CD14-positive monocyte (primary cell): ENCODE data around the gene LRRC3. TPM values are rescaled to one million over a fixed set of nuclear protein-coding genes. Genes with fewer than 3 reads are reported as not detected.
A peak's percentile ranks its signal among the peaks of the same experiment; 100 is the strongest.

ENCODE experiments used
- DNase-seq, 3 donors: peaks; one replicate each; pipeline ENCODE4 v3.0.0-alpha.2; 2011 to 2022
- H2AFZ ChIP-seq: 2 replicates; pipeline ENCODE4 v1.6.0; 2012; ENCODE audit warnings: mild to moderate bottlenecking, low read depth, low read length, inconsistent platforms; ENCODE audit not compliant: insufficient read depth, poor library complexity, severe bottlenecking
- H3K27ac ChIP-seq, 2 donors: 1 replicate in 1 of 2; 2 replicates in 1 of 2; pipeline ENCODE4 v1.5.1; 2012 to 2013; ENCODE audit warnings: low read length in 2 of 2, control low read depth in 1 of 2, inconsistent platforms in 1 of 2, low read depth in 1 of 2, mild to moderate bottlenecking in 1 of 2
- H3K27me3 ChIP-seq, 2 donors: one replicate each; pipeline versions ENCODE4 v1.6.0 to v1.6.1; 2011 to 2013; ENCODE audit warnings: low read length in 2 of 2; ENCODE audit not compliant: control insufficient read depth in 2 of 2, insufficient read depth in 2 of 2
- H3K36me3 ChIP-seq, 2 donors: replicated peaks in 1 of 2; 1 replicate in 1 of 2; 2 replicates in 1 of 2; pipeline versions ENCODE4 v1.5.1 to v1.6.1; 2012 to 2013; ENCODE audit warnings: low read length in 2 of 2, control low read depth in 1 of 2, inconsistent platforms in 1 of 2, mild to moderate bottlenecking in 1 of 2; ENCODE audit not compliant: insufficient read depth in 2 of 2, control insufficient read depth in 1 of 2
- H3K4me1 ChIP-seq, 2 donors: 1 replicate in 1 of 2; 2 replicates in 1 of 2; pipeline versions ENCODE4 v1.5.1 to v1.6.1; 2012 to 2013; ENCODE audit warnings: low read length in 2 of 2, control low read depth in 1 of 2, inconsistent platforms in 1 of 2, mild to moderate bottlenecking in 1 of 2, moderate library complexity in 1 of 2; ENCODE audit not compliant: insufficient read depth in 2 of 2, control insufficient read depth in 1 of 2
- H3K4me2 ChIP-seq: replicated peaks from 2 replicates; pipeline ENCODE3; 2012; ENCODE audit warnings: low read length, moderate library complexity, mild to moderate bottlenecking; ENCODE audit not compliant: poor library complexity, severe bottlenecking; ENCODE audit errors: extremely low read depth
- H3K4me3 ChIP-seq, 3 experiments: fragments of 200-600 bp in 1 of 3; sonication (generic) in 1 of 3; replicated peaks in 1 of 3; 1 replicate in 2 of 3; 2 replicates in 1 of 3; pipeline ENCODE4 v1.5.1; 2011 to 2013; ENCODE audit warnings: low read length in 3 of 3, mild to moderate bottlenecking in 3 of 3, control low read depth in 2 of 3, low read depth in 2 of 3, inconsistent platforms in 1 of 3, moderate library complexity in 1 of 3
- H3K79me2 ChIP-seq: 2 replicates; pipeline ENCODE4 v1.6.0; 2012; ENCODE audit warnings: mild to moderate bottlenecking, control low read depth, inconsistent platforms, low read length, moderate library complexity; ENCODE audit not compliant: insufficient read depth
- H3K9ac ChIP-seq: 2 replicates; pipeline ENCODE4 v1.6.0; 2017; ENCODE audit warnings: low read length, mild to moderate bottlenecking; ENCODE audit not compliant: insufficient read depth, poor library complexity, severe bottlenecking
- H3K9me3 ChIP-seq, 2 donors: replicated peaks in 1 of 2; 1 replicate in 1 of 2; 2 replicates in 1 of 2; pipeline versions ENCODE4 v1.5.1 to v1.6.1; 2012 to 2013; ENCODE audit warnings: low read length in 2 of 2, control low read depth in 1 of 2; ENCODE audit not compliant: control insufficient read depth in 1 of 2, insufficient read depth in 1 of 2
- H4K20me1 ChIP-seq: 2 replicates; pipeline ENCODE4 v1.6.0; 2012; ENCODE audit warnings: mild to moderate bottlenecking, low read length, control low read depth, moderate library complexity; ENCODE audit not compliant: insufficient read depth
- H3K27ac Mint-ChIP-seq, 7 donors: one replicate each; pipeline ENCODE4 v1.8.0; 2020; ENCODE audit warnings: mild to moderate bottlenecking in 7 of 7, mixed read lengths in 7 of 7, moderate library complexity in 6 of 7, inconsistent platforms in 2 of 7
- H3K27me3 Mint-ChIP-seq, 3 donors: one replicate each; pipeline ENCODE4 v1.8.0; 2021 to 2022; ENCODE audit warnings: low read depth in 3 of 3, mild to moderate bottlenecking in 3 of 3, mixed read lengths in 3 of 3, moderate library complexity in 3 of 3, inconsistent platforms in 1 of 3
- H3K36me3 Mint-ChIP-seq, 2 donors: one replicate each; pipeline ENCODE4 v1.8.0; 2020; ENCODE audit warnings: mixed read lengths in 2 of 2, inconsistent platforms in 1 of 2, mild to moderate bottlenecking in 1 of 2
- H3K4me1 Mint-ChIP-seq: one replicate; pipeline ENCODE4 v1.8.0; 2020; ENCODE audit warnings: mild to moderate bottlenecking, mixed read lengths
- H3K4me3 Mint-ChIP-seq, 2 donors: one replicate each; pipeline ENCODE4 v1.8.0; 2020; ENCODE audit warnings: mild to moderate bottlenecking in 2 of 2, mixed read lengths in 2 of 2, moderate library complexity in 1 of 2
- H3K9me3 Mint-ChIP-seq, 7 donors: one replicate each; pipeline ENCODE4 v1.8.0; 2020 to 2022; ENCODE audit warnings: mixed read lengths in 7 of 7, mild to moderate bottlenecking in 6 of 7, moderate library complexity in 6 of 7, inconsistent platforms in 2 of 7
- WGBS: methylation state at CpG from one replicate; pipeline ENCODE4 v1.1.5; 2013; ENCODE audit warnings: missing lambda C conversion rate; ENCODE audit not compliant: insufficient coverage; 5-methylcytosine and 5-hydroxymethylcytosine counted together
- intact Hi-C, 2 donors: fragments of 100-400 bp; cut with micrococcal nuclease; formaldehyde crosslinking; loops; one replicate each; pipeline versions ENCODE4 v1.15.0 to v1.15.1; 2023
- polyA plus RNA-seq, 3 donors: library from polyadenylated mRNA; depleted of rRNA in 1 of 3; unstranded in 2 of 3; stranded (reverse) in 1 of 3; fragments of 300-500 nt in 2 of 3; fragments of >200 nt in 1 of 3; fragmentation: Illumina TruSeq in 2 of 3; gene quantifications; 1 replicate in 2 of 3; 2 replicates in 1 of 3; pipeline ENCODE4 v1.2.3, GENCODE V29; 2012 to 2021
- TF ChIP-seq, protein P1 (sequence below): fragments of 200-600 bp; IDR thresholded peaks from one replicate; pipeline ENCODE4 v1.8.0; 2022; ENCODE audit warnings: antibody characterized with exemption, mild to moderate bottlenecking

Gene LRRC3
- polyA plus RNA-seq, 3 donors: 0.30 to 0.59 (median 0.41) TPM

DNA sequence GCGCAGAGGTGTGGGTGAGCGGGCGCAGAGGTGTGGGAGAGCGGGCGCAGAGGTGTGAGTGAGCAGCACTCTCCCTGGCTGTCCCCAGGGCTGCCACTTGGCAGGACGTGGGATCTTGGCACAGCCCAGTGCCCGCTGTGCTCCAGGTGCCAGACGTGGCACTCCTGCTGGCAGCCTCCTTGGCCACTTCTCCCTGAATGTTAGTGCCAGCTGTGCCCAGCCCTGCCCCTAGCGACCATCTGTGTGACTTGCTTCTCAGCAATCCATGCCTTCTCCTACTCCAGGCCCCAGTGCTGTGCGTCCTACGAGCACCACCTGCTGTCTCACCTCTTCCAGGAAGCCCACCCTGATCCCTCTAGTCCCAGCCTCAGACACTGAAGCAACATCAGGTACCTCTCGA is 54.2 kb downstream of the LRRC3 start:
- intact Hi-C loops: loop anchor here in 1 of 2 donors (5.0 kb wide), 1 partner anchor 283 kb away; no protein-coding TSS in a partner anchor
- Histone ChIP-seq H3K27me3 (peaks cover 0 to 3% of the 10 kb centered on the region in 2 donors), H4K20me1 (no peaks in the 10 kb centered on the region), H3K9me3 (no peaks in the 10 kb centered on the region), H3K27ac (no peak overlapping the region), H3K4me1 (peaks cover 3 to 13% of the 10 kb centered on the region in 2 donors), H3K9ac (no peak overlapping the region), H3K79me2 (no peaks in the 10 kb centered on the region), H3K4me3 (no peak overlapping the region), H2AFZ (no peak overlapping the region), H3K36me3 (no peaks in the 10 kb centered on the region), H3K4me2 (no peak overlapping the region)
- H3K27ac Mint-ChIP-seq: no peak overlapping the region
- peak overlapping the region in 1 of 2 donors; percentile 33 for H3K4me3 Mint-ChIP-seq
- no peaks in the 10 kb centered on the region for H3K36me3 Mint-ChIP-seq
- peaks cover 4 to 15% (median 10%) of the 10 kb centered on the region in 3 donors for H3K27me3 Mint-ChIP-seq
- H3K4me1 Mint-ChIP-seq: no peaks in the 10 kb centered on the region
- 92% methylated on average over 12 of the region's 12 CpGs for WGBS
- TF ChIP-seq, protein P1, sequence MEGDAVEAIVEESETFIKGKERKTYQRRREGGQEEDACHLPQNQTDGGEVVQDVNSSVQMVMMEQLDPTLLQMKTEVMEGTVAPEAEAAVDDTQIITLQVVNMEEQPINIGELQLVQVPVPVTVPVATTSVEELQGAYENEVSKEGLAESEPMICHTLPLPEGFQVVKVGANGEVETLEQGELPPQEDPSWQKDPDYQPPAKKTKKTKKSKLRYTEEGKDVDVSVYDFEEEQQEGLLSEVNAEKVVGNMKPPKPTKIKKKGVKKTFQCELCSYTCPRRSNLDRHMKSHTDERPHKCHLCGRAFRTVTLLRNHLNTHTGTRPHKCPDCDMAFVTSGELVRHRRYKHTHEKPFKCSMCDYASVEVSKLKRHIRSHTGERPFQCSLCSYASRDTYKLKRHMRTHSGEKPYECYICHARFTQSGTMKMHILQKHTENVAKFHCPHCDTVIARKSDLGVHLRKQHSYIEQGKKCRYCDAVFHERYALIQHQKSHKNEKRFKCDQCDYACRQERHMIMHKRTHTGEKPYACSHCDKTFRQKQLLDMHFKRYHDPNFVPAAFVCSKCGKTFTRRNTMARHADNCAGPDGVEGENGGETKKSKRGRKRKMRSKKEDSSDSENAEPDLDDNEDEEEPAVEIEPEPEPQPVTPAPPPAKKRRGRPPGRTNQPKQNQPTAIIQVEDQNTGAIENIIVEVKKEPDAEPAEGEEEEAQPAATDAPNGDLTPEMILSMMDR: no peak
- no peaks in the 10 kb centered on the region for H3K9me3 Mint-ChIP-seq
- no peak for DNase-seq

DNA sequence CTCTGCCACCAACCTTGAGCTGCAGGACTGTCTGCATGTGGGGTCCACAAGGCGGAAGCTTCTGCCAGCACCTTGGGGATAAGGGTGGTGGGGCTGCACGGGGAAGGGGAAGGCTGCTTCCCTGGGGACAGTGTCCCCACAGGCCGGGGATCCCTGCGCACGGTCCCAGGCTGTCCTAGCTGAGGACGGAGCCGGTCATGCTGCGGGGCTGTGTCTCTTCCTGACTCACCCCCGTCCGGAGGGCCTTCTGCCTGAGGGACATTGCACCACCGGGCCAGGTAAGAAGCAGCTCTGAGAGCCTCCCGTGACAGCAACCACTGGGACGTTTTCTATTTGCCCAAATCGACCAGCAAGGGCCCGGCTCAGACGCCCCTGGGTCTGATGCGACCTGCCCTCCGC is 54.8 kb downstream of the LRRC3 start:
- no peak overlapping the region for H3K27ac Mint-ChIP-seq
- Histone ChIP-seq H3K4me1 (peaks cover 0 to 10% of the 10 kb centered on the region in 2 donors), H3K4me3 (no peak overlapping the region), H3K9ac (no peak overlapping the region), H3K36me3 (no peaks in the 10 kb centered on the region), H3K79me2 (no peaks in the 10 kb centered on the region), H3K4me2 (peak overlapping the region; percentile 39), H2AFZ (no peak overlapping the region), H3K27me3 (peaks cover 0 to 3% of the 10 kb centered on the region in 2 donors), H4K20me1 (no peaks in the 10 kb centered on the region), H3K27ac (no peak overlapping the region), H3K9me3 (no peaks in the 10 kb centered on the region)
- peak overlapping the region in 1 of 2 donors; percentile 33 for H3K4me3 Mint-ChIP-seq
- TF ChIP-seq, protein P1: no peak
- H3K4me1 Mint-ChIP-seq: peaks cover 3% of the 10 kb centered on the region
- no peak for DNase-seq
- no peaks in the 10 kb centered on the region for H3K36me3 Mint-ChIP-seq
- intact Hi-C loops: loop anchor here in 1 of 2 donors (5.0 kb wide), 1 partner anchor 282 kb away; no protein-coding TSS in a partner anchor
- H3K27me3 Mint-ChIP-seq: peaks cover 4 to 15% (median 9%) of the 10 kb centered on the region in 3 donors
- 63% methylated on average over 18 of the region's 18 CpGs for WGBS
- no peaks in the 10 kb centered on the region for H3K9me3 Mint-ChIP-seq
